ENCODE measurements around the gene ZNF80.

DNA sequence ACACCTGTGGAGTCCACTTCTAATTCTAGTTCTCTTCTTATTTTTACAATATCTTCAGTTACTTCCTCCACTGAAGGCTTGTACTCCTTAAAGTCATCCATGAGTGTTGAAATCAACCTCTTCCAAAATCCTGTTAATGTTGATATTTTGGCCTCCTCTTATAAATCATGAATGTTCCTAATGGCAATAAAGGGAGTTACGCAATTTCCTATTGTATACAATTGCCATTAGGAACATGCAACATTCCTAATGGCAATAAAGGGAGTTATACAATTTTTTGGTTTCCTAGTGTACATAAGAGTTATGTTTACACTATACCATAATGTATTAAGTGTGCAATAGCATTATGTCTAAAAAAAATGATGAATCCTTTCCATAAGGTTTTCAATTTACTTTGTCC is 47.3 kb upstream of the ZNF80 start:
- TF ChIP-seq, protein P1, sequence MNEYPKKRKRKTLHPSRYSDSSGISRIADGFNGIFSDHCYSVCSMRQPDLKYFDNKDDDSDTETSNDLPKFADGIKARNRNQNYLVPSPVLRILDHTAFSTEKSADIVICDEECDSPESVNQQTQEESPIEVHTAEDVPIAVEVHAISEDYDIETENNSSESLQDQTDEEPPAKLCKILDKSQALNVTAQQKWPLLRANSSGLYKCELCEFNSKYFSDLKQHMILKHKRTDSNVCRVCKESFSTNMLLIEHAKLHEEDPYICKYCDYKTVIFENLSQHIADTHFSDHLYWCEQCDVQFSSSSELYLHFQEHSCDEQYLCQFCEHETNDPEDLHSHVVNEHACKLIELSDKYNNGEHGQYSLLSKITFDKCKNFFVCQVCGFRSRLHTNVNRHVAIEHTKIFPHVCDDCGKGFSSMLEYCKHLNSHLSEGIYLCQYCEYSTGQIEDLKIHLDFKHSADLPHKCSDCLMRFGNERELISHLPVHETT (CRISPR knock-in tag; conservative IDR thresholded peaks at IDR 0.05) = no peak
- TF ChIP-seq ZNF264 (CRISPR knock-in tag; IDR thresholded peaks at IDR 0.05) (no peak), CHD2 (IDR thresholded peaks at IDR 0.05; ENCODE audit: low read depth, low read length) (no peak), CHD4 (IDR thresholded peaks at IDR 0.05; ENCODE audit: borderline replicate concordance, low read length) (no peak), POLR2AphosphoS5 (IDR thresholded peaks at IDR 0.05; ENCODE audit: low read depth, low read length) (no peak)
- TF ChIP-seq, protein P2, sequence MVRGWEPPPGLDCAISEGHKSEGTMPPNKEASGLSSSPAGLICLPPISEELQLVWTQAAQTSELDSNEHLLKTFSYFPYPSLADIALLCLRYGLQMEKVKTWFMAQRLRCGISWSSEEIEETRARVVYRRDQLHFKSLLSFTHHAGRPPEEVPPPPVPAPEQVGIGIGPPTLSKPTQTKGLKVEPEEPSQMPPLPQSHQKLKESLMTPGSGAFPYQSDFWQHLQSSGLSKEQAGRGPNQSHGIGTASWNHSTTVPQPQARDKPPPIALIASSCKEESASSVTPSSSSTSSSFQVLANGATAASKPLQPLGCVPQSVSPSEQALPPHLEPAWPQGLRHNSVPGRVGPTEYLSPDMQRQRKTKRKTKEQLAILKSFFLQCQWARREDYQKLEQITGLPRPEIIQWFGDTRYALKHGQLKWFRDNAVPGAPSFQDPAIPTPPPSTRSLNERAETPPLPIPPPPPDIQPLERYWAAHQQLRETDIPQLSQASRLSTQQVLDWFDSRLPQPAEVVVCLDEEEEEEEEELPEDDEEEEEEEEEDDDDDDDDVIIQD (CRISPR knock-in tag; IDR thresholded peaks at IDR 0.05; ENCODE audit: low read depth) = no peak
- TF ChIP-seq, protein P3, sequence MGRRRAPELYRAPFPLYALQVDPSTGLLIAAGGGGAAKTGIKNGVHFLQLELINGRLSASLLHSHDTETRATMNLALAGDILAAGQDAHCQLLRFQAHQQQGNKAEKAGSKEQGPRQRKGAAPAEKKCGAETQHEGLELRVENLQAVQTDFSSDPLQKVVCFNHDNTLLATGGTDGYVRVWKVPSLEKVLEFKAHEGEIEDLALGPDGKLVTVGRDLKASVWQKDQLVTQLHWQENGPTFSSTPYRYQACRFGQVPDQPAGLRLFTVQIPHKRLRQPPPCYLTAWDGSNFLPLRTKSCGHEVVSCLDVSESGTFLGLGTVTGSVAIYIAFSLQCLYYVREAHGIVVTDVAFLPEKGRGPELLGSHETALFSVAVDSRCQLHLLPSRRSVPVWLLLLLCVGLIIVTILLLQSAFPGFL (CRISPR knock-in tag; IDR thresholded peaks at IDR 0.05) = no peak
- TF ChIP-seq, protein P4, sequence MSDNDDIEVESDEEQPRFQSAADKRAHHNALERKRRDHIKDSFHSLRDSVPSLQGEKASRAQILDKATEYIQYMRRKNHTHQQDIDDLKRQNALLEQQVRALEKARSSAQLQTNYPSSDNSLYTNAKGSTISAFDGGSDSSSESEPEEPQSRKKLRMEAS (IDR thresholded peaks at IDR 0.05) = no peak

Data from HepG2 (cell line).